ENCODE data around the gene DERA. TPM values are rescaled to one million over a fixed set of nuclear protein-coding genes. Genes with fewer than 3 reads are reported as not detected.
A peak's percentile ranks its signal among the peaks of the same experiment; 100 is the strongest.

The DERA gene
- total RNA-seq, 1 experiment from 2014 or later: 22.6 TPM

DNA sequence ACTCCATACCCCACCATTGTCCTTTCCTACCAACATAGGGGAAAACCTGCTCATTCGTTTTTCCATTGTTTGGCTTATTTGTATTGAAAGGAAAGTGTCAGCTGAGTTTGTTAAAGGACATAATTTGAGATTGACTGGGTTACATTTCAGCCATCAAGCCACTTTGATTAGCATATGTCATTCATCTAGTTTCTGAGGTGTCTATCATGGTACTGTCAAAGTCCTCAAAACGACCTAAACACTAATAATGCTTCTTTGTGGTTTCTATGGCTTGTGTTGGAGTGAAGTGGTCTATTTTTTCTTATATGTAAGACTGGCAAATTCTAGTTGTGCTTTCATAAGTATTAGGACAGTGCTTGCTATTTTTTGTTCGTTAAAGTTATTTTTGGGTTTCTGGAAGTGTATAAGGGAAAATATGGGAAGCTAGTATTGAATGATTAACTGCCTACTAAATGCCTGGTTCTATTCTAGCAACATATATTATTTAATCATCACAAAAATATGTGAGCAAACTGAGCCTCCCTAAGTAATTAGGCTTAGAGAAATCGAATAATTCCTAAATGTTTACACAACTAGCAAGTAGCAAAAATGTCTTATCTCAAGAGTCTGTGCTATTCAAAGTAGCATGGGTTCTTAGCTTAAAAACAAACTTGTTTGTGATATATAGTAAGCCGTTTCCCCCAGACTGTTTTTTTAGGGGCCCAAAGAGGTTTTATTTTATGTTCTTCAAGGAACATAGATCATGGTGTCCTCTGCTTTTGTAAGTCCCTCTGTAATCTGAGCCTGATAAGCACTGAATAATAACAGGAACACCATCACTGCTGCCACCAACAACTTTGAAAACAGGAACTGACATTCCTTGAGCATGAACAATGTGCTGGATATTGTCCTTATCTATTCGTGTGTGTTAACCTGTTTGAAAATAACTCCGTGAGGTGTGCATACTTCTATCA lies 67.1 kb downstream of the DERA start:
- ChIA-PET POLR2A (no interaction called here), CTCF (no interaction called here)
- DNase-seq (ENCODE audit: low read depth, low spot score) (no peak), ATAC-seq (no peak)
- in situ Hi-C loops (cut with HindIII; ENCODE audit: low pct_unique_long_range_greater_than_20kb, low sequenced_read_pairs): no loop called here
- BruUV-seq (replicated peaks): no TSS peak
- Histone ChIP-seq H3K36me3 (ENCODE audit: control insufficient read depth, insufficient read depth, low read length) (no peaks in the 10 kb centered on the region), H3K27me3 (ENCODE audit: control insufficient read depth, insufficient read depth, low read length) (no peaks in the 10 kb centered on the region), H3K27ac (ENCODE audit: low read length) (no peak overlapping the region), H3K4me3 (ENCODE audit: low read depth in 2 of 2, low read length in 2 of 2) (no peak overlapping the region), H3K9me3 (ENCODE audit: control insufficient read depth, insufficient read depth, low read depth, low read length) (no peaks in the 10 kb centered on the region), H3K4me1 (ENCODE audit: control insufficient read depth, insufficient read depth, low read length) (no peaks in the 10 kb centered on the region)
- intact Hi-C loops (cut with micrococcal nuclease; ENCODE audit: unreplicated experiment): no loop called here
- TF ChIP-seq, protein P1, sequence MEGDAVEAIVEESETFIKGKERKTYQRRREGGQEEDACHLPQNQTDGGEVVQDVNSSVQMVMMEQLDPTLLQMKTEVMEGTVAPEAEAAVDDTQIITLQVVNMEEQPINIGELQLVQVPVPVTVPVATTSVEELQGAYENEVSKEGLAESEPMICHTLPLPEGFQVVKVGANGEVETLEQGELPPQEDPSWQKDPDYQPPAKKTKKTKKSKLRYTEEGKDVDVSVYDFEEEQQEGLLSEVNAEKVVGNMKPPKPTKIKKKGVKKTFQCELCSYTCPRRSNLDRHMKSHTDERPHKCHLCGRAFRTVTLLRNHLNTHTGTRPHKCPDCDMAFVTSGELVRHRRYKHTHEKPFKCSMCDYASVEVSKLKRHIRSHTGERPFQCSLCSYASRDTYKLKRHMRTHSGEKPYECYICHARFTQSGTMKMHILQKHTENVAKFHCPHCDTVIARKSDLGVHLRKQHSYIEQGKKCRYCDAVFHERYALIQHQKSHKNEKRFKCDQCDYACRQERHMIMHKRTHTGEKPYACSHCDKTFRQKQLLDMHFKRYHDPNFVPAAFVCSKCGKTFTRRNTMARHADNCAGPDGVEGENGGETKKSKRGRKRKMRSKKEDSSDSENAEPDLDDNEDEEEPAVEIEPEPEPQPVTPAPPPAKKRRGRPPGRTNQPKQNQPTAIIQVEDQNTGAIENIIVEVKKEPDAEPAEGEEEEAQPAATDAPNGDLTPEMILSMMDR (IDR thresholded peaks at IDR 0.05): no peak
- TF ChIP-seq TCF7L2 (IDR thresholded peaks at IDR 0.05; ENCODE audit: low read depth, low read length): no peak
- TF ChIP-seq SIN3A (IDR thresholded peaks at IDR 0.05; ENCODE audit: borderline replicate concordance, insufficient read depth, low read depth, low read length): no peak
- TF ChIP-seq POLR2AphosphoS5 (IDR thresholded peaks at IDR 0.05; ENCODE audit: low read depth, low read length): no peak

DNA sequence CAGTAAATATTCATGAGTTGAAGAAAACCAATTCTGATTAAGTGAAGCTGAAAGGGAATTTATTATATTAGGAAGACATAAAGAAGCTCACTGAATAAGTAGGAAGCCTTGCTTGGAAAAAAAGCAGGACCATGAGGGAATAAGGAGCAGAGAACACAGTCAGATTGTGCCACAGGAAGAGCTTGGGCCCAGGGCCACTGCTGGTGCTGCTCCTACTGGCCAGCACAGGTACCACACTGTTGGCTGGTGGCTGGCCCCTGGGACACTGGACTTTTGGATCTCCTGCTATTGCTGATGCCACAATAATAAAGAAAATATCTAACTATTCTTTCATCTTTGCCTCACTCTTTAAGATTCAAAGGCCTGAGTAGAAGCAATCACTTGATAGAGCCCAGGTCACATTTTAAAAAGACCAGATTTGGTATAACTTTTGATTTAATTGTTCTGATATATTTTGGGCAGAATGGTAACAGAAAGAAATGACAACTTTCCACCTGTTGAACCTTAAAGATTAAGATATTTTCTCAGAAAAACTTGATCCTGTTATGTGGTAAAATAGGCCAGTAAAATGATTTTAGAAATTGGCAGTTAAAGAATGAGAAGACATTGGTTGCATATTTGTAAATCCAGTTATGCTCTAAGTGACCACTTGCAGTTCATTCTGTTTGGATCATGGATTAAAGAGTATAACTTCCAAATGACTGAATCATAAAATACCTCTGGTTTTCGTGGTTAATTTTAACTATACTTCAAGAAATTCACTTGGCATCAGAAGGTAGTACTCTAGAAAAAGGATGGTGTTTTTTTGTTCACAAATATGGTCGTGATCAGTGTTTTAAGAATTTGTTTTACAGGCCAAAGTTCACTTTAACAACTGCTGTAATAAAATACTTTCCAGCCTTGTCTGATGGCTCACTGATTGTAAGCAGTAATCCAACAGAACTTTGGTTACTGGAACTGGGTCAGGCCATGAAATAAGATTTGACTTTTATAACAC lies 68.3 kb downstream of the DERA start:
- POLR2A ChIA-PET: no interaction called here
- Histone ChIP-seq H3K4me3 (ENCODE audit: low read depth in 2 of 2, low read length in 2 of 2) (no peak overlapping the region), H3K36me3 (ENCODE audit: control insufficient read depth, insufficient read depth, low read length) (no peaks in the 10 kb centered on the region), H3K9me3 (ENCODE audit: control insufficient read depth, insufficient read depth, low read depth, low read length) (no peaks in the 10 kb centered on the region), H3K4me1 (ENCODE audit: control insufficient read depth, insufficient read depth, low read length) (no peaks in the 10 kb centered on the region), H3K27ac (ENCODE audit: low read length) (no peak overlapping the region), H3K27me3 (ENCODE audit: control insufficient read depth, insufficient read depth, low read length) (no peaks in the 10 kb centered on the region)
- TSS peak; percentile 28 for BruUV-seq (replicated peaks)
- TF ChIP-seq SIN3A (IDR thresholded peaks at IDR 0.05; ENCODE audit: borderline replicate concordance, insufficient read depth, low read depth, low read length) (no peak), TCF7L2 (IDR thresholded peaks at IDR 0.05; ENCODE audit: low read depth, low read length) (no peak)
- TF ChIP-seq, protein P2, sequence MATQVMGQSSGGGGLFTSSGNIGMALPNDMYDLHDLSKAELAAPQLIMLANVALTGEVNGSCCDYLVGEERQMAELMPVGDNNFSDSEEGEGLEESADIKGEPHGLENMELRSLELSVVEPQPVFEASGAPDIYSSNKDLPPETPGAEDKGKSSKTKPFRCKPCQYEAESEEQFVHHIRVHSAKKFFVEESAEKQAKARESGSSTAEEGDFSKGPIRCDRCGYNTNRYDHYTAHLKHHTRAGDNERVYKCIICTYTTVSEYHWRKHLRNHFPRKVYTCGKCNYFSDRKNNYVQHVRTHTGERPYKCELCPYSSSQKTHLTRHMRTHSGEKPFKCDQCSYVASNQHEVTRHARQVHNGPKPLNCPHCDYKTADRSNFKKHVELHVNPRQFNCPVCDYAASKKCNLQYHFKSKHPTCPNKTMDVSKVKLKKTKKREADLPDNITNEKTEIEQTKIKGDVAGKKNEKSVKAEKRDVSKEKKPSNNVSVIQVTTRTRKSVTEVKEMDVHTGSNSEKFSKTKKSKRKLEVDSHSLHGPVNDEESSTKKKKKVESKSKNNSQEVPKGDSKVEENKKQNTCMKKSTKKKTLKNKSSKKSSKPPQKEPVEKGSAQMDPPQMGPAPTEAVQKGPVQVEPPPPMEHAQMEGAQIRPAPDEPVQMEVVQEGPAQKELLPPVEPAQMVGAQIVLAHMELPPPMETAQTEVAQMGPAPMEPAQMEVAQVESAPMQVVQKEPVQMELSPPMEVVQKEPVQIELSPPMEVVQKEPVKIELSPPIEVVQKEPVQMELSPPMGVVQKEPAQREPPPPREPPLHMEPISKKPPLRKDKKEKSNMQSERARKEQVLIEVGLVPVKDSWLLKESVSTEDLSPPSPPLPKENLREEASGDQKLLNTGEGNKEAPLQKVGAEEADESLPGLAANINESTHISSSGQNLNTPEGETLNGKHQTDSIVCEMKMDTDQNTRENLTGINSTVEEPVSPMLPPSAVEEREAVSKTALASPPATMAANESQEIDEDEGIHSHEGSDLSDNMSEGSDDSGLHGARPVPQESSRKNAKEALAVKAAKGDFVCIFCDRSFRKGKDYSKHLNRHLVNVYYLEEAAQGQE (IDR thresholded peaks at IDR 0.05; ENCODE audit: insufficient read depth in 1 of 2, low read depth in 2 of 2, low read length in 1 of 2): no peak
- TF ChIP-seq, protein P1 (IDR thresholded peaks at IDR 0.05): peak; percentile 54
- ATAC-seq (peak; percentile 75), DNase-seq (ENCODE audit: low read depth, low spot score) (no peak)
- intact Hi-C loops (cut with micrococcal nuclease; ENCODE audit: unreplicated experiment) (no loop called here), in situ Hi-C loops (cut with HindIII; ENCODE audit: low pct_unique_long_range_greater_than_20kb, low sequenced_read_pairs) (no loop called here)
- CTCF ChIA-PET: no interaction called here

Data from Panc1 (cell line).